HuH-7 (cell line): ENCODE measurements around the gene NCOA7.
"Not testable (repeated sequence)": the region's sequence is repeated elsewhere in the genome, so short reads cannot be mapped to it uniquely, and the experiment has no call there.

Source experiments
- DNase-seq: peaks from one replicate; pipeline ENCODE4 v3.0.0; 2011; ENCODE audit warnings: low spot score

The NCOA7 gene

GRCh38 chr6:125950293-125950692, 159.5 kb downstream of the NCOA7 start:
- no peak for DNase-seq

GRCh38 chr6:125950716-125951115, 160.0 kb downstream of the NCOA7 start:
- not testable (repeated sequence) for DNase-seq

- DNase-seq = no peak
These were observed 160.6 kb downstream of the NCOA7 start for GRCh38 chr6:125951323-125951722.

GRCh38 chr6:125952764-125953501, 162.2 kb downstream of the NCOA7 start:
- DNase-seq = no peak

- no peak for DNase-seq
These were observed 162.7 kb downstream of the NCOA7 start for GRCh38 chr6:125953502-125953875.

- no peak for DNase-seq
These were observed 164.1 kb downstream of the NCOA7 start for GRCh38 chr6:125954735-125955339.

GRCh38 chr6:125955973-125956372, 165.2 kb downstream of the NCOA7 start:
- DNase-seq = no peak

- peak; percentile 87 for DNase-seq
These were observed 166.0 kb downstream of the NCOA7 start, which contains the start of gene HINT3 for GRCh38 chr6:125956506-125957390. TSS of gene HINT3 (plus strand) at chr6:125956770. CDS start at chr6:125956978, 208 bp downstream.

- no peak for DNase-seq
These were observed 166.6 kb downstream of the NCOA7 start for GRCh38 chr6:125957391-125957693.

GRCh38 chr6:125957845-125958244, 167.1 kb downstream of the NCOA7 start:
- DNase-seq = peak; percentile 60

- no peak for DNase-seq
These were observed 168.3 kb downstream of the NCOA7 start for GRCh38 chr6:125959041-125959440.

- DNase-seq = no peak
These were observed 170.4 kb downstream of the NCOA7 start for GRCh38 chr6:125961117-125961516.

- no peak for DNase-seq
These were observed 172.2 kb downstream of the NCOA7 start for GRCh38 chr6:125962900-125963497.

- no peak for DNase-seq
These were observed 173.1 kb downstream of the NCOA7 start for GRCh38 chr6:125963817-125964216.

GRCh38 chr6:125966569-125966968, 175.8 kb downstream of the NCOA7 start:
- DNase-seq = no peak

- DNase-seq = no peak
These were observed 177.7 kb downstream of the NCOA7 start for GRCh38 chr6:125968493-125968892.

- no peak for DNase-seq
These were observed 180.0 kb downstream of the NCOA7 start for GRCh38 chr6:125970760-125971159.

- not testable (repeated sequence) for DNase-seq
These were observed 181.7 kb downstream of the NCOA7 start for GRCh38 chr6:125972478-125972877.

GRCh38 chr6:125974214-125974866, 183.6 kb downstream of the NCOA7 start:
- no peak for DNase-seq

- DNase-seq = no peak
These were observed 188.3 kb downstream of the NCOA7 start for GRCh38 chr6:125979101-125979500.
